ENCODE data around the gene BTG2.
"Not testable (repeated sequence)": the region's sequence is repeated elsewhere in the genome, so short reads cannot be mapped to it uniquely, and the experiment has no call there.

The BTG2 gene

DNA sequence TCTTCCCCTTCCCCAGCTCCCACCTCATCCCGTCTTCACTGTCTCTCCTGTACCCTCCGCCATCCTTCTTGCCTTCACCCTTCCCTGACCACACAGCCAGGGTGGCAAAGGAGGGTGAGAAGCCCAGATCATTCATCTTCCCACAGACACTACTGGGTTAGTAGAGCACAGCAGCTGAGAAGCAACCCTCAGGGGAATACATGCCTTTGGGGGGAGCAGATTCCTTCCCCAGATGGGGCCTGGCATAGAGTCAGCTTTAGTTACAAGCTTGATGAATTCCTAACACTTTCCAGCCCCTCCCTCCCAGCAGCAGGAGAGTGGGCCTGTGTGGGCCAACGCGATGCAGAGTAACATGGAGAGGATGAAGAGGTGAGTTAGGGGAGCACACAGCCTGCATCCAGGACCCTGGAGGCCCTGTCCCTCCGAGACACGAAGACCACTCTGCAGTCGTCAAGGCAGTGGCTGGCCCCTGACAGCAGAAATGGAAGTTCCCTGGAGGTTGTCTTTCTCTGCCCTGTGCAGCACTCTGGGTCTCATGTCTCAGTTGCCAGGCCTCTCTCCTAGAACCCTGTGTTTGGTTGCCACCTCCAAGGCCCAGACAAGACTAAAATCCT is 8.8 kb upstream of the BTG2 start:
- H3K27me3 ChIP-seq (ENCODE audit: control insufficient read depth in 1 of 2, insufficient read depth in 2 of 2, low read length in 2 of 2) = no peaks in the 10 kb centered on the region
- no peak overlapping the region for H3K4me3 ChIP-seq (ENCODE audit: low read length in 2 of 2)
- H3K27ac ChIP-seq (ENCODE audit: low read length) = no peak overlapping the region
- H3K9ac ChIP-seq (ENCODE audit: low read length in 2 of 2) = no peak overlapping the region
- no peaks in the 10 kb centered on the region for H3K9me3 ChIP-seq (ENCODE audit: control insufficient read depth in 2 of 2, low read length in 2 of 2)
- H3K4me1 ChIP-seq (ENCODE audit: control insufficient read depth, insufficient read depth, low read length) = peaks cover 3% of the 10 kb centered on the region
- no peaks in the 10 kb centered on the region for H3K36me3 ChIP-seq (ENCODE audit: control insufficient read depth in 2 of 2, insufficient read depth in 2 of 2, low read length in 2 of 2)

DNA sequence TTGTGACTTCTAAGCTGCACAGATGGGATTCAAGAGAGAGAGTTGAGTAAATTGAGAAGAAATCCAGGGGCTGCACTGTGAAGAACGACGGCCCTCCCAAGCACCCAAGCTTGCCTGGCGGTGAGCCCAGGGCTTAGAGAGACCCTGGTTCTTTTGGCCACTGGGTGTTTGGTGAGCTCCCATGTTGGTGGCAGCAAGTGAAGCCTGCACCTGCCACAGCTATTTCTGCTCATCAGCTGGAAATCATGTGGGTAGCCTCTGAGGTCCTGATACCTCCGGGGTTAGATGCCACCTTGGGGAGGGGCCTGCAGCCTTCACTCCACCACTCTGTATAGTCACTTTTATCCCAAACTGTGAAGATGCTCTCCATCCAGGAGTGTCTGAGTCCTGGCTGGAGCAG is 6.2 kb upstream of the BTG2 start:
- peaks cover 2% of the 10 kb centered on the region for H3K4me1 ChIP-seq (ENCODE audit: control insufficient read depth, insufficient read depth, low read length)
- no peak overlapping the region for H3K4me3 ChIP-seq (ENCODE audit: low read length in 2 of 2)
- H3K27ac ChIP-seq (ENCODE audit: low read length) = no peak overlapping the region
- H3K9me3 ChIP-seq (ENCODE audit: control insufficient read depth in 2 of 2, low read length in 2 of 2) = no peaks in the 10 kb centered on the region
- no peaks in the 10 kb centered on the region for H3K36me3 ChIP-seq (ENCODE audit: control insufficient read depth in 2 of 2, insufficient read depth in 2 of 2, low read length in 2 of 2)
- no peaks in the 10 kb centered on the region for H3K27me3 ChIP-seq (ENCODE audit: control insufficient read depth in 1 of 2, insufficient read depth in 2 of 2, low read length in 2 of 2)
- no peak overlapping the region for H3K9ac ChIP-seq (ENCODE audit: low read length in 2 of 2)

DNA sequence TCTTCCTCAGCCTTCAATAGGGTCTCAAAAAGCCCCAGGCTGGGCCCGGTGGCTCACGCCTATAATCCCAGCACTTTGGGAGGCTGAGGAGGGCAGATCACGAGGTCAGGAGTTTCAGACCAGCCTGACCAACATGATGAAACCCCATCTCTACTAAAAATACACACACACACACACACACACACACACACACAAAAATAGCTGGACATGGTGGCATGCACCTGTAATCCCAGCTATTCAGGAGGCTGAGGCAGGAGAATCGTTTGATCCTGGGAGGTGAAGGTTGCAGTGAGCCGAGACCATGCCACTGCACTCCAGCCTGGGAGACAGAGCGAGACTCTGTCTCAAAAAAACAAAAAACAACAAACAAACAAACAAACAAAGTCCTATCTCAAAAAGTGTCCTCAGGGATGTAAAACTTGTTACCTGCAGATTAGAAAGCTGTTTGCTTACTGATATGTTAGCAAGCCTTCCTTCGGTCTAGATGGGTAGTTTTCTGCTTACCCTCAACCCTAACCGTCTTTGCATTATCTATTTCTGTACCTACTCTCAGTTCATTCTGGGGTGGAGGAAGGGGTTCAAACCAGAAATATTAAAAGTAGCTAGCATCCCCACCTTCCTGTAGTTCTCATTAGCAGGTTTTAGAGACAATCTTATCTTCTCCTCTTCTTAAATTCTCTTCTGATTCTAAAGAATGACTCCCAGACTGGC is 5.4 kb upstream of the BTG2 start:
- H3K4me1 ChIP-seq (ENCODE audit: control insufficient read depth, insufficient read depth, low read length); H3K27me3 ChIP-seq (ENCODE audit: control insufficient read depth in 1 of 2, insufficient read depth in 2 of 2, low read length in 2 of 2); H3K36me3 ChIP-seq (ENCODE audit: control insufficient read depth in 2 of 2, insufficient read depth in 2 of 2, low read length in 2 of 2); H3K4me3 ChIP-seq (ENCODE audit: low read length in 2 of 2); H3K9ac ChIP-seq (ENCODE audit: low read length in 2 of 2); H3K27ac ChIP-seq (ENCODE audit: low read length); H3K9me3 ChIP-seq (ENCODE audit: control insufficient read depth in 2 of 2, low read length in 2 of 2): not testable (repeated sequence)

DNA sequence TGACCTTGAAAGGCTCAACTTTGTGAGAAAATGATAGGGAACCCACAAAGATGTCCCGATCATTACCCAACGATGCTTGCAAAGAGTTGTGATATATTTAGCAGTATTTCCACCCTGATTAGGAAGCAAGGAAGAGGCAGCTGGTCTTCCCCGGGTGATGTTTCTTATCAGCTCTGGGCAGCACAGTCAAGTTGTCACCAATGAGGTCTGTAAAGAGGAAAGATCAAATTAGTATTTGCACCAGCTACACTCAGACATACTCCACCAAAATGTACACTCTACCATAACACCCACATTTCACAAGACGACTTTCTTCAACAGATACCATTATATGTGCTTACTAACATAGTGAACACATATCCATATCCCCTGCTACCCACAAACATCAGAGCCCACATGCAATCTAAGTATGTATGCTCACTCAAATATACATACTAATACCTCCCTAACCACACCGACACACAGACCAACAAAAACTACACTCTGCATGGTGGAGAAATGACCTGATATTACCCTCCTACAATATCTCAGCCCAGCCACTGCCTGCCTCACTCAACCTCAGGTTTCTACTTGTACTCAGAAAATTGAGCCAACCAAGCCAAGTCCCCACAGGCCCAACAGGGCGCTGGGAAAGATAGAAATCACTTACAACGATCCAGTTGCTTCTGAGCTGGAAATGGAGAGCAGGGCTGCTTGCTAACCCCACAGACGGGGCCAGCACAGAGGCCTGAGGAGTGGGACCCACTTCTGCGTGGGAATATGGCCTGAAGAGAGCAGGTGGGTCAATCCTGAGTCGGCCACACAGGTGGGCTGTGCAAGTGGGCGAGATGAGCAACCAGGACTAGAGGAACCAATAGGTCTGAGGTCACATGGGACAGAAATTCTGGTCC is 4.6 kb upstream of the BTG2 start:
- Histone ChIP-seq H3K9me3 (ENCODE audit: control insufficient read depth in 2 of 2, low read length in 2 of 2) (no peaks in the 10 kb centered on the region), H3K27ac (ENCODE audit: low read length) (no peak overlapping the region), H3K9ac (ENCODE audit: low read length in 2 of 2) (no peak overlapping the region), H3K27me3 (ENCODE audit: control insufficient read depth in 1 of 2, insufficient read depth in 2 of 2, low read length in 2 of 2) (no peaks in the 10 kb centered on the region), H3K36me3 (ENCODE audit: control insufficient read depth in 2 of 2, insufficient read depth in 2 of 2, low read length in 2 of 2) (no peaks in the 10 kb centered on the region), H3K4me3 (ENCODE audit: low read length in 2 of 2) (no peak overlapping the region), H3K4me1 (ENCODE audit: control insufficient read depth, insufficient read depth, low read length) (peaks cover 10% of the 10 kb centered on the region)

DNA sequence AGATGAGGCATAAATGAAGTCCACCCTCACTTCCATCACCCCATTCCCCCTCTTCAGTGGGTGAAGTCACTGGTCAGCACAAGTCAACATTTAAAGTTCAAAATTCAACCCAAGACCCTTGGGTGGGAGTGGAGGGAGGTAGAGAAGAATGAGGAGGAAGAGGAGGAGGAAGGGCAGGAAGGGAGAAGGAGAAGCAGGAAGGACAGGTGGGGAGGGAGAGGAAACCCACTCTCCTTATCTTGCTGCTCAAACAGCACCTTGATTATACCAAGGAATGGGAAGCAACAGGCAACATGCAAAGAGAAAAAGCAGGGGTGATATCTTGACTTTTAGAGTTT is 4.0 kb upstream of the BTG2 start:
- Histone ChIP-seq H3K27ac (ENCODE audit: low read length) (no peak overlapping the region), H3K36me3 (ENCODE audit: control insufficient read depth in 2 of 2, insufficient read depth in 2 of 2, low read length in 2 of 2) (peaks cover 0 to 4% of the 10 kb centered on the region in 2 donors), H3K9ac (ENCODE audit: low read length in 2 of 2) (no peak overlapping the region), H3K27me3 (ENCODE audit: control insufficient read depth in 1 of 2, insufficient read depth in 2 of 2, low read length in 2 of 2) (no peaks in the 10 kb centered on the region), H3K4me1 (ENCODE audit: control insufficient read depth, insufficient read depth, low read length) (peaks cover 10% of the 10 kb centered on the region), H3K4me3 (ENCODE audit: low read length in 2 of 2) (no peak overlapping the region), H3K9me3 (ENCODE audit: control insufficient read depth in 2 of 2, low read length in 2 of 2) (no peaks in the 10 kb centered on the region)

DNA sequence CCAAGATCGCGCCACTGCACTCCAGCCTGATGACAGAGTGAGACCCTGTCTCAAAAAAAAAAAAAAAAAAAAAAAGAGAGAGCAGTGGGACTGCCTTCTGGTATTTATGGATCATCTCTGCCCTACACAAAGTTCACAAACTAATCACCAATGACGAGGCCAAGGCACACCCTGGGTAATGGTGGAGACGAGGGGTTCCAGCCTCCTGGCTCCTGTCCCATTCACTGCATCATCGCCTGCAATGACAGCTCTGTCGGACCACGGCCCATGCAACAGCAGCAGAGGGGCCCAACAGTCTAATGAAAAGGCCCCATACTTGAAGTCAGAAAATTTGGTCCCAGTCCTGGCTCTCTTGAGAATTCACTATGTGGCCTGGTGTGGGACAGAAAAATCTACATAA is 2.9 kb upstream of the BTG2 start:
- H3K27me3 ChIP-seq (ENCODE audit: control insufficient read depth in 1 of 2, insufficient read depth in 2 of 2, low read length in 2 of 2) = no peaks in the 10 kb centered on the region
- no peak overlapping the region for H3K27ac ChIP-seq (ENCODE audit: low read length)
- no peaks in the 10 kb centered on the region for H3K9me3 ChIP-seq (ENCODE audit: control insufficient read depth in 2 of 2, low read length in 2 of 2)
- H3K4me3 ChIP-seq (ENCODE audit: low read length in 2 of 2) = no peak overlapping the region
- peaks cover 6 to 14% of the 10 kb centered on the region in 2 donors for H3K36me3 ChIP-seq (ENCODE audit: control insufficient read depth in 2 of 2, insufficient read depth in 2 of 2, low read length in 2 of 2)
- H3K9ac ChIP-seq (ENCODE audit: low read length in 2 of 2) = no peak overlapping the region
- peaks cover 14% of the 10 kb centered on the region for H3K4me1 ChIP-seq (ENCODE audit: control insufficient read depth, insufficient read depth, low read length)

DNA sequence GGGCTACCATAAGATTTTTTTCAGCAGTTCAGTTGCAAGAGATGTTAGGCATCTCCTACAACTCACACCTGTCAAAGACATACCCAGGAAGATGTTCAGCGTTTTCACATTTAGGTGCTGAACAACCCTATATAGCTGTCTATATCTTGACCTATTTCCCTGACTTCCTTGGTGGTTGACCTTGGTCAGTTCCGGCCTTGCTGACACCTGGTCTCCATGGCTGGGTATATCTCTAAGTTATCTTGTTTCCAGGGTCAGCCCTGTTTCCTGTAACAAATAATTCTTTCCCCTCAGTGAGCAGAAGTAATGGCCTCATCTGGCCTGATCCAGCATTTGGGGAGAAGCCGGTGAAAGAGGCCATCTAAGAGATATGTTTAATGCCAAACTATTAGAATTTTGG is 2.4 kb upstream of the BTG2 start:
- Histone ChIP-seq H3K4me1 (ENCODE audit: control insufficient read depth, insufficient read depth, low read length) (peaks cover 19% of the 10 kb centered on the region), H3K36me3 (ENCODE audit: control insufficient read depth in 2 of 2, insufficient read depth in 2 of 2, low read length in 2 of 2) (peaks cover 10 to 18% of the 10 kb centered on the region in 2 donors), H3K9me3 (ENCODE audit: control insufficient read depth in 2 of 2, low read length in 2 of 2) (no peaks in the 10 kb centered on the region), H3K9ac (ENCODE audit: low read length in 2 of 2) (no peak overlapping the region), H3K4me3 (ENCODE audit: low read length in 2 of 2) (no peak overlapping the region), H3K27ac (ENCODE audit: low read length) (no peak overlapping the region), H3K27me3 (ENCODE audit: control insufficient read depth in 1 of 2, insufficient read depth in 2 of 2, low read length in 2 of 2) (no peaks in the 10 kb centered on the region)

DNA sequence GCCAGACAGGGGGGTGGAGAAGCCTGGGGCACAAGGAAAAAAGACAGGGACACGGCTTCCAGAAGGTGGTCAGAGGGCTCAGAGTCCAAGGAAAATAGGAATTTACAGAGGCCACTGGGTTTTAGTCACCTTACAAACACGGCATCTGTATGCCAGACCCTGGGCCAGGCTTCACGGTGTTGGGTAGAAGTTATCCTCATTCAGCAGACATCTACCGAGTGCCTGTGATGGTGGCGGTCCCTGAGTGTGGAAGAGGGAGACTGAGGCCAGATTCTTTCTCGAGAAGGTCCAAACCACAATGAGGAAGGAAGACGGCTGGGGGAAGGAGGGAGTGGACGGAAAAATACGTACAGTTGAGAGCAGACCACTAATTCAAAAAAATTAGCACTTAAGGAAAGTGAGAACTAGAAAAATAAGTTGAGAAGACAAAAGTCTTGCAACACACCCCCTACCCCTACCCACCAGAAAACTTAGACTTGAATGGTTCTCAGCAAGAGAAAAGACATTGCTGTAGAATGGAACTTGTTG is 864 bp upstream of the BTG2 start:
- Histone ChIP-seq H3K9ac (ENCODE audit: low read length in 2 of 2) (peak overlapping the region; percentile 84 to 98), H3K27me3 (ENCODE audit: control insufficient read depth in 1 of 2, insufficient read depth in 2 of 2, low read length in 2 of 2) (no peaks in the 10 kb centered on the region), H3K36me3 (ENCODE audit: control insufficient read depth in 2 of 2, insufficient read depth in 2 of 2, low read length in 2 of 2) (peaks cover 21 to 32% of the 10 kb centered on the region in 2 donors)

DNA sequence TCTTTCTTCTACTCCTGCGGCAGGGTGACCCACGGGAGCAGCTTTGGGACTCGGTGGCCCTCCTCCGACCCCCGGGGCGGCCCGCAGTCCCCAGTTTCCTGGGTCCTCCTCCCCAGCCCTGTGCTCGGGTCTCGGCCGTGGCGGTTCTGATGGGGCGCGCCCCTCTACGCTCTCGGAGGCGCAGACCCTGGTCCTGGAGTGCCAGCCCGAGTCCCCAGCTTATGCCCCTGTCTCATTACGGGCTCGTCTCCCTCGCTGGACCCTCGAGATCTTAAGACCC is 430 bp downstream of the BTG2 start:
- Histone ChIP-seq H3K27ac (ENCODE audit: low read length) (peak overlapping the region; percentile 100), H3K4me1 (ENCODE audit: control insufficient read depth, insufficient read depth, low read length) (peaks cover 37% of the 10 kb centered on the region), H3K4me3 (ENCODE audit: low read length in 2 of 2) (peak overlapping the region; percentile 71 to 98), H3K9me3 (ENCODE audit: control insufficient read depth in 2 of 2, low read length in 2 of 2) (no peaks in the 10 kb centered on the region), H3K9ac (ENCODE audit: low read length in 2 of 2) (peak overlapping the region; percentile 98 to 100), H3K36me3 (ENCODE audit: control insufficient read depth in 2 of 2, insufficient read depth in 2 of 2, low read length in 2 of 2) (peaks cover 21 to 35% of the 10 kb centered on the region in 2 donors), H3K27me3 (ENCODE audit: control insufficient read depth in 1 of 2, insufficient read depth in 2 of 2, low read length in 2 of 2) (no peaks in the 10 kb centered on the region)

More for the DNA sequence above, 864 bp upstream of the BTG2 start:
- Histone ChIP-seq H3K4me1 (ENCODE audit: control insufficient read depth, insufficient read depth, low read length) (peaks cover 33% of the 10 kb centered on the region), H3K9me3 (ENCODE audit: control insufficient read depth in 2 of 2, low read length in 2 of 2) (no peaks in the 10 kb centered on the region), H3K27ac (ENCODE audit: low read length) (peak overlapping the region; percentile 95), H3K4me3 (ENCODE audit: low read length in 2 of 2) (peak overlapping the region; percentile 55 to 73)

DNA sequence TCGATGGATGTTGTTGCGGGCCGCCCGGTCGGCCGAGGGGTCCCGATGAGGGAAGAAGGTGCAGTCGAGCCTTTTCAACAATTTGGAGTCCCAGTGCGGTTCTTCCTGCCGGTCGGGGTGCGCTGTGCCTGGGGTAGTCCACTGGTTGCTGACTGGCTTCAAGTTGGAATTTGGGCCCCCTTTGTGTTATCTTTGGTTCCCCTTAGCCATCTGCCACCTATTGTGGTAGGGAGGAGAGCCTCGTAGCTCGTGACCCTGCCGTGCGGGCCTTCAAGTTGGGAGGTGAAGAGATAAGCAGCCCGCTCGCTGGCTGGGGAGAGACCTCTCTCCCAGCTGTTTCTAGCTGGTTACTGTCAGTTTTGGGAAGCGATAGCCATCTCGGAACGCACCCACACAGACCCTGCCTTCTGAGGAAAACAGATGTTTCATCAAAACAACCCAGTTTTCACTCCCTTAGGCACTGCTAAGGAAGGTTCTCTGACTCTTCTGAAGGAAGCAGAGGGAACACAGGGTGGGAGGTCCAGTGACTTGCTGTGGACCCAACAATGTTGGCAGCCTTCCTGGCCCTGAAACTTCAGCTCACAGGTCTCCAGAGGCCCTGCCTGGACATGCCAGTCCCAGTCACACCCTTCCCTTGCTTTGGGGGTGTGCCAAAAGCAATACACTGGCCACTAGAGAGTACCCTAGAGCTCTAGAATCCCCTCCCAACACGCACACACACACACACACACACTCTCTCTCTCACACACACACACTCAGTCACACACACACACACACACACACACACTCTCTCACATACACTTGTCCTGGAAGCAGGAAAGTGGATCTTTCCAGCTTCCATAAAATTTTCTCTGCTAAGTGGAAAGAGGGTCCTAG is 1.0 kb downstream of the BTG2 start:
- H3K36me3 ChIP-seq (ENCODE audit: control insufficient read depth in 2 of 2, insufficient read depth in 2 of 2, low read length in 2 of 2) = peaks cover 21 to 35% of the 10 kb centered on the region in 2 donors
- no peaks in the 10 kb centered on the region for H3K9me3 ChIP-seq (ENCODE audit: control insufficient read depth in 2 of 2, low read length in 2 of 2)
- peaks cover 37% of the 10 kb centered on the region for H3K4me1 ChIP-seq (ENCODE audit: control insufficient read depth, insufficient read depth, low read length)

More for the DNA sequence above, 1.0 kb downstream of the BTG2 start:
- H3K4me3 ChIP-seq (ENCODE audit: low read length in 2 of 2) = peak overlapping the region; percentile 71 to 98
- no peaks in the 10 kb centered on the region for H3K27me3 ChIP-seq (ENCODE audit: control insufficient read depth in 1 of 2, insufficient read depth in 2 of 2, low read length in 2 of 2)
- H3K27ac ChIP-seq (ENCODE audit: low read length) = peak overlapping the region; percentile 100
- peak overlapping the region; percentile 98 to 100 for H3K9ac ChIP-seq (ENCODE audit: low read length in 2 of 2)

Data from stomach smooth muscle (tissue), 2 donors.